HG03039 (cell line): Measurements from ENCODE around the gene GAB1.

ENCODE experiments used
- ATAC-seq: cut with Tn5 transposase; IDR thresholded peaks from one replicate; pipeline ENCODE4 v1.9.1; 2021; ENCODE audit warnings: mild to moderate bottlenecking, moderate library complexity; ENCODE audit not compliant: unreplicated experiment

Gene GAB1

GRCh38 chr4:143473334-143474126 lies 136.9 kb downstream of the GAB1 start:
- peak; percentile 87 for ATAC-seq

GRCh38 chr4:143477487-143477886 lies 140.8 kb downstream of the GAB1 start:
- ATAC-seq: no peak

- ATAC-seq: no peak
Measured at GRCh38 chr4:143481361-143481760, 144.7 kb downstream of the GAB1 start.

- no peak for ATAC-seq
Measured at GRCh38 chr4:143482840-143483239, 146.2 kb downstream of the GAB1 start.

GRCh38 chr4:143486314-143486713 lies 149.6 kb downstream of the GAB1 start:
- no peak for ATAC-seq

GRCh38 chr4:143488687-143489086 lies 152.0 kb downstream of the GAB1 start:
- no peak for ATAC-seq

GRCh38 chr4:143489106-143489505 lies 152.4 kb downstream of the GAB1 start:
- ATAC-seq: no peak

- no peak for ATAC-seq
Measured at GRCh38 chr4:143498021-143498420, 161.3 kb downstream of the GAB1 start.

GRCh38 chr4:143502231-143502630 lies 165.6 kb downstream of the GAB1 start:
- no peak for ATAC-seq

- ATAC-seq: no peak
Measured at GRCh38 chr4:143506031-143506430, 169.4 kb downstream of the GAB1 start.

- ATAC-seq: no peak
Measured at GRCh38 chr4:143511906-143512305, 175.2 kb downstream of the GAB1 start.

GRCh38 chr4:143512978-143513313 lies 176.3 kb downstream of the GAB1 start:
- ATAC-seq: peak; percentile 32

GRCh38 chr4:143513314-143514168 lies 176.9 kb downstream of the GAB1 start, which contains the start of gene SMARCA5:
SMARCA5 (plus strand) TSS chr4:143513702; CDS start chr4:143513925, 223 bp downstream.
- peak; percentile 82 for ATAC-seq

- ATAC-seq: no peak
Measured at GRCh38 chr4:143514169-143514495, 177.5 kb downstream of the GAB1 start.

GRCh38 chr4:143514497-143514896 lies 177.8 kb downstream of the GAB1 start:
- ATAC-seq: no peak

- no peak for ATAC-seq
Measured at GRCh38 chr4:143514901-143515300, 178.2 kb downstream of the GAB1 start.

- ATAC-seq: no peak
Measured at GRCh38 chr4:143515905-143516304, 179.2 kb downstream of the GAB1 start.

GRCh38 chr4:143517764-143518163 lies 181.1 kb downstream of the GAB1 start:
- ATAC-seq: no peak
